GM19351 (cell line): Measurements from ENCODE around the gene MAGI1.
"Not testable (repeated sequence)": the region's sequence is repeated elsewhere in the genome, so short reads cannot be mapped to it uniquely, and the experiment has no call there.

ENCODE experiments used
- ATAC-seq: cut with Tn5 transposase; IDR thresholded peaks from one replicate; pipeline ENCODE4 v1.9.1; 2021; ENCODE audit warnings: mild to moderate bottlenecking, moderate library complexity; ENCODE audit not compliant: unreplicated experiment

The MAGI1 gene

GRCh38 chr3:65557899-65558564 lies 480.7 kb downstream of the MAGI1 start:
- no peak for ATAC-seq

GRCh38 chr3:65556934-65557577 lies 481.7 kb downstream of the MAGI1 start:
- ATAC-seq = no peak

- ATAC-seq = no peak
These were observed 486.3 kb downstream of the MAGI1 start for GRCh38 chr3:65552434-65552833.

- ATAC-seq = no peak
These were observed 486.8 kb downstream of the MAGI1 start for GRCh38 chr3:65551945-65552344.

- ATAC-seq = no peak
These were observed 488.6 kb downstream of the MAGI1 start for GRCh38 chr3:65550137-65550536.

GRCh38 chr3:65549626-65549959 lies 489.1 kb downstream of the MAGI1 start:
- ATAC-seq = no peak

- ATAC-seq = no peak
These were observed 489.7 kb downstream of the MAGI1 start for GRCh38 chr3:65548848-65549625.

GRCh38 chr3:65545429-65545828 lies 493.3 kb downstream of the MAGI1 start:
- ATAC-seq = no peak

GRCh38 chr3:65543391-65543790 lies 495.3 kb downstream of the MAGI1 start:
- ATAC-seq = not testable (repeated sequence)

GRCh38 chr3:65540666-65541065 lies 498.1 kb downstream of the MAGI1 start:
- no peak for ATAC-seq

GRCh38 chr3:65539616-65540015 lies 499.1 kb downstream of the MAGI1 start:
- ATAC-seq = no peak

- ATAC-seq = no peak
These were observed 500.6 kb downstream of the MAGI1 start for GRCh38 chr3:65538101-65538500.

GRCh38 chr3:65537109-65537508 lies 501.6 kb downstream of the MAGI1 start:
- no peak for ATAC-seq

GRCh38 chr3:65535260-65535659 lies 503.5 kb downstream of the MAGI1 start:
- ATAC-seq = no peak

GRCh38 chr3:65534805-65535204 lies 503.9 kb downstream of the MAGI1 start:
- no peak for ATAC-seq

GRCh38 chr3:65532749-65533148 lies 506.0 kb downstream of the MAGI1 start:
- ATAC-seq = no peak

GRCh38 chr3:65532215-65532614 lies 506.5 kb downstream of the MAGI1 start:
- no peak for ATAC-seq

- no peak for ATAC-seq
These were observed 507.2 kb downstream of the MAGI1 start for GRCh38 chr3:65531499-65531898.

- no peak for ATAC-seq
These were observed 512.1 kb downstream of the MAGI1 start for GRCh38 chr3:65526656-65527055.

- no peak for ATAC-seq
These were observed 514.1 kb downstream of the MAGI1 start for GRCh38 chr3:65524584-65524983.

GRCh38 chr3:65523878-65524277 lies 514.8 kb downstream of the MAGI1 start:
- ATAC-seq = no peak

- no peak for ATAC-seq
These were observed 517.7 kb downstream of the MAGI1 start for GRCh38 chr3:65521032-65521431.
